Fibroblast of mammary gland (primary cell): ENCODE data around the gene DCUN1D2.
A peak's percentile ranks its signal among the peaks of the same experiment; 100 is the strongest.

ENCODE experiments used
- DNase-seq: peaks from one replicate; pipeline ENCODE4 v3.0.0-alpha.2; 2010; ENCODE audit warnings: low read depth
- H3K4me3 ChIP-seq: 2 replicates; pipeline ENCODE4 v1.5.1; 2011; ENCODE audit warnings: low read depth, mild to moderate bottlenecking, low read length, moderate library complexity; ENCODE audit not compliant: control insufficient read depth
- CTCF ChIP-seq: conservative IDR thresholded peaks from 2 replicates; pipeline ENCODE4 v1.5.1; 2011; ENCODE audit warnings: low read depth, low read length, inconsistent platforms; ENCODE audit not compliant: control insufficient read depth, insufficient read depth

The DCUN1D2 gene

GRCh38 chr13:113508521-113509254 lies 18.2 kb upstream of the DCUN1D2 start:
- TF ChIP-seq CTCF = no peak
- H3K4me3 ChIP-seq = no peak overlapping the region
- no peak for DNase-seq

- TF ChIP-seq CTCF = no peak
- H3K4me3 ChIP-seq = no peak overlapping the region
- no peak for DNase-seq
Observed at GRCh38 chr13:113507505-113508345, 17.2 kb upstream of the DCUN1D2 start.

GRCh38 chr13:113506871-113507388 lies 16.4 kb upstream of the DCUN1D2 start:
- TF ChIP-seq CTCF = no peak
- no peak overlapping the region for H3K4me3 ChIP-seq
- DNase-seq = no peak

GRCh38 chr13:113506025-113506685 lies 15.6 kb upstream of the DCUN1D2 start:
- no peak for TF ChIP-seq CTCF
- H3K4me3 ChIP-seq = no peak overlapping the region
- DNase-seq = peak; percentile 31

GRCh38 chr13:113502686-113503085 lies 12.2 kb upstream of the DCUN1D2 start:
- no peak overlapping the region for H3K4me3 ChIP-seq
- no peak for DNase-seq
- TF ChIP-seq CTCF = no peak

- H3K4me3 ChIP-seq = no peak overlapping the region
- TF ChIP-seq CTCF = no peak
- DNase-seq = no peak
Observed at GRCh38 chr13:113500530-113501265, 10.2 kb upstream of the DCUN1D2 start.
